BLaER1 treated with 17β-estradiol and CSF1 and Interleukin-3, amounts not matched to agents 10 nM and 100 nM (cell line): Measurements from ENCODE around the gene LEFTY2.

Experiments
- H3K27ac ChIP-seq, 11 experiments: shearing (Covaris generic); formaldehyde crosslinking; 2 replicates each; pipeline ENCODE4 v1.8.1; 2022
- H3K27me3 ChIP-seq, 11 experiments: shearing (Covaris generic); formaldehyde crosslinking; 2 replicates each; pipeline ENCODE4 v1.8.1; 2022
- H3K36me3 ChIP-seq, 11 experiments: shearing (Covaris generic); formaldehyde crosslinking; 2 replicates each; pipeline ENCODE4 v1.8.1; 2022
- H3K4me1 ChIP-seq, 10 experiments: shearing (Covaris generic); formaldehyde crosslinking; 2 replicates each; pipeline ENCODE4 v1.8.1; 2022
- H3K4me2 ChIP-seq, 11 experiments: shearing (Covaris generic); formaldehyde crosslinking; 2 replicates each; pipeline ENCODE4 v1.8.1; 2022
- H3K4me3 ChIP-seq, 10 experiments: shearing (Covaris generic); formaldehyde crosslinking; 2 replicates each; pipeline ENCODE4 v1.8.1; 2022
- H3K9ac ChIP-seq, 11 experiments: shearing (Covaris generic); formaldehyde crosslinking; 2 replicates each; pipeline ENCODE4 v1.8.1; 2022
- H3K9me3 ChIP-seq, 11 experiments: shearing (Covaris generic); formaldehyde crosslinking; replicated peaks in 1 of 11; 2 replicates each; pipeline ENCODE4 v1.8.1; 2022
- H4K20me1 ChIP-seq, 11 experiments: shearing (Covaris generic); formaldehyde crosslinking; 2 replicates each; pipeline ENCODE4 v1.8.1; 2022
- Cebpa-rat ChIP-seq, 11 experiments: shearing (Covaris generic); IDR thresholded peaks; 2 replicates each; pipeline ENCODE4 v1.8.1; 2022

Gene LEFTY2

DNA sequence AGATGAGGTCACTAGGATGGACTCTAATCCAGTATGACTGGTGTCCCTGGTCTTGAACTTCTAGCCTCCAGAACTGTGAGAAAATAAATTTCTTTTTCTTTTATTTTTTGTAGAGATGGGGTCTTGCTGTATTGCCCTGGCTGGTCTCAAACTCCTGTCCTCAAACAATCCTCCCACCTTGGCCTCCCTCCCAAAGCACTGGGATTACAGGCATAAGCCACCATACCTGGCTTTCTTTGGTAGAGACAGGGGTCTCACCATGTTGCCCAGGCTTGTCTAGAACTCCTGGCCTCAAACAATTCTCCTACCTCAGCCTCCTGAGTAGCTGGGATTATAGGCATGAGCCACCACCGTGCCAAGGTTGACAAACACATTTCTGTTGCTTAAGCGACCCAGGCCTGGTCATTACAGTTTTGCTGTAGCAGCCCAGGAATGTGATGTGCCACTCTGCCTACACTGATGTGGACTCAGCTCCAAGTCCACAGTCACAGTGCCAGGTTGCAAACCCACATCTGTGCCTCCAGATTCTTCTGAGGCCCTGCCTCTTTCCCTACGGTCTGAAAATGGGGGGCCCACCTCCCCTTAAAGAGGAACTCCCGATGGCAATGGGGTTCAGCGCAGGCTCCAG, 32.9 kb downstream of the LEFTY2 start:
- Histone ChIP-seq H3K9me3 (peaks cover 0 to 5% (median 0%) of the 10 kb centered on the region in 11 experiments; a peak in 1 of 22 replicates), H3K4me1 (peaks cover 0 to 16% (median 4%) of the 10 kb centered on the region in 10 experiments; a peak in 7 of 20 replicates), H3K27me3 (no peaks in the 10 kb centered on the region), H3K36me3 (peaks cover 0 to 22% (median 16%) of the 10 kb centered on the region in 11 experiments; a peak in 13 of 22 replicates), H3K27ac (no peak overlapping the region), H3K4me2 (no peak overlapping the region), H4K20me1 (no peaks in the 10 kb centered on the region), H3K4me3 (no peak overlapping the region), H3K9ac (no peak overlapping the region)
- no peak for TF ChIP-seq Cebpa-rat (IDR thresholded peaks at IDR 0.05)

- H3K4me1 ChIP-seq = peaks cover 0 to 16% (median 4%) of the 10 kb centered on the region in 10 experiments; a peak in 7 of 20 replicates
- no peaks in the 10 kb centered on the region for H4K20me1 ChIP-seq
- H3K27ac ChIP-seq = no peak overlapping the region
- H3K9ac ChIP-seq = no peak overlapping the region
- TF ChIP-seq Cebpa-rat (IDR thresholded peaks at IDR 0.05) = no peak
- no peaks in the 10 kb centered on the region for H3K27me3 ChIP-seq
- H3K4me3 ChIP-seq = no peak overlapping the region
- H3K36me3 ChIP-seq = peaks cover 0 to 14% (median 12%) of the 10 kb centered on the region in 11 experiments; a peak in 10 of 22 replicates
- H3K9me3 ChIP-seq = peaks cover 0 to 5% (median 0%) of the 10 kb centered on the region in 11 experiments; a peak in 1 of 22 replicates
- no peak overlapping the region for H3K4me2 ChIP-seq
Measured at GRCh38 chr1:225907341-225907740, 33.7 kb downstream of the LEFTY2 start.

GRCh38 chr1:225906467-225906866, 34.6 kb downstream of the LEFTY2 start:
- H3K4me3 ChIP-seq = no peak overlapping the region
- no peak overlapping the region for H3K27ac ChIP-seq
- peaks cover 0 to 3% (median 0%) of the 10 kb centered on the region in 11 experiments; a peak in 1 of 22 replicates for H3K9me3 ChIP-seq
- H3K4me2 ChIP-seq = peak overlapping the region in 6 of 11 experiments; percentile 2 to 44 (median 34); a peak in 10 of 22 replicates
- peaks cover 0 to 16% (median 4%) of the 10 kb centered on the region in 10 experiments; a peak in 7 of 20 replicates for H3K4me1 ChIP-seq
- peaks cover 0 to 5% (median 3%) of the 10 kb centered on the region in 11 experiments; a peak in 6 of 22 replicates for H3K36me3 ChIP-seq
- TF ChIP-seq Cebpa-rat (IDR thresholded peaks at IDR 0.05) = no peak
- H3K9ac ChIP-seq = 0 out of 22 replicates have a peak overlapping the region, but pooled peaks of 1 of the 11 experiments have one; percentile 1
- H4K20me1 ChIP-seq = no peaks in the 10 kb centered on the region
- H3K27me3 ChIP-seq = no peaks in the 10 kb centered on the region

GRCh38 chr1:225903623-225904022, 37.4 kb downstream of the LEFTY2 start:
- Histone ChIP-seq H4K20me1 (no peaks in the 10 kb centered on the region), H3K4me3 (no peak overlapping the region), H3K27ac (no peak overlapping the region), H3K4me1 (peaks cover 0 to 9% (median 5%) of the 10 kb centered on the region in 10 experiments; a peak in 8 of 20 replicates), H3K36me3 (no peaks in the 10 kb centered on the region), H3K4me2 (no peak overlapping the region), H3K9me3 (no peaks in the 10 kb centered on the region), H3K9ac (no peak overlapping the region), H3K27me3 (no peaks in the 10 kb centered on the region)
- TF ChIP-seq Cebpa-rat (IDR thresholded peaks at IDR 0.05) = no peak

- TF ChIP-seq Cebpa-rat (IDR thresholded peaks at IDR 0.05) = no peak
- Histone ChIP-seq H3K27ac (no peak overlapping the region), H3K4me1 (peaks cover 5 to 11% (median 9%) of the 10 kb centered on the region in 10 experiments; a peak in 18 of 20 replicates), H3K4me3 (no peak overlapping the region), H3K9ac (no peak overlapping the region), H3K9me3 (no peaks in the 10 kb centered on the region), H3K4me2 (peak overlapping the region in 1 of 11 experiments; percentile 7; a peak in 1 of 22 replicates), H4K20me1 (no peaks in the 10 kb centered on the region), H3K36me3 (no peaks in the 10 kb centered on the region), H3K27me3 (no peaks in the 10 kb centered on the region)
Measured at GRCh38 chr1:225899044-225899925, 41.7 kb downstream of the LEFTY2 start.

DNA sequence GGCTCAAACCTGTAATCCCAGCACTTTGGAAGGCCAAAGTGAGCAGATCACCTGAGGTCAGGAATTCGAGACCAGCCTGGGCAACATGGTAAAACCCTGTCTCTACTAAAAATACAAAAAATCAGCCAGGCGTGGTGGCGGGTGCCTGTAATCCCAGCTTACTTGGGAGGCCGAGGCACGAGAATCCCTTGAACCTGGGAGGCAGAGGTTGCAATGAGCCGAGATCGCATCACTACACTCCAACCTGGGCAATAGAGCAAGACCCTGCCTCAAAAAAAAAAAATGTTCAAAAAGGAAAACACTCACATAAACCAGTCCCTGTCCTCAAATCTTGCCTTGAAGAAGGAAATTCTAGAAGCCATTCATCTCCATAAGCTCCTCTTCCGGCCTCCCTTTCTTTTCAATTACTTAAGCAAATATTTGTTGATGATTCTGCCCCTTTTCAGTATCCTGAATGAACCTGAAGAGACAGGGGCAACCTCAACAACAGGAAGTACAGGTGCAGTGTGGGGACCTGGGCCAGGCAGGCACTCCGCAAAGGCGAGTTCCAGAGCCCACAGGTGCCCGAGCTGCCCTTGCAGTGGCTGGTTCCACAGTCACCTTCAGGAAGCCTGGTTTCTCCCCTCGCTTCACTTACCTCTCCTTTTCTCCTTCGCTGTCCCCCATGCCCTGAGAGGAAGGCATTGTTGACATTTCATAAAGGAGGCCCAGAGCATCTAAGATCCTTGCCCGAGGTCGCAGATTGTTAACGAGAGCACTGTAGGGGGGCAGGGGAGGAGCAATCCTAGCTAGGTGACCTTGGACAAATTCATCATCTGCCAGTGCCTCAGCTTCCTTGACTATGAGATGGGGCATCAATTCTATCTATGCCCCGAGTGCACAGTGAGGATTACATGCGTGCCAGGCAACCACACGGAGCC, 43.2 kb downstream of the LEFTY2 start:
- Histone ChIP-seq H3K4me2 (peak overlapping the region in 7 of 11 experiments; percentile 3 to 52 (median 15); a peak in 6 of 22 replicates), H3K9ac (peak overlapping the region in 1 of 11 experiments; percentile 24; a peak in 1 of 22 replicates), H3K27ac (no peak overlapping the region), H3K36me3 (no peaks in the 10 kb centered on the region), H3K27me3 (no peaks in the 10 kb centered on the region), H4K20me1 (no peaks in the 10 kb centered on the region), H3K4me3 (no peak overlapping the region), H3K9me3 (no peaks in the 10 kb centered on the region), H3K4me1 (peaks cover 5 to 11% (median 9%) of the 10 kb centered on the region in 10 experiments; a peak in 18 of 20 replicates)
- TF ChIP-seq Cebpa-rat (IDR thresholded peaks at IDR 0.05) = no peak

GRCh38 chr1:225896937-225897549, 44.0 kb downstream of the LEFTY2 start:
- Histone ChIP-seq H3K27me3 (no peaks in the 10 kb centered on the region), H3K9me3 (no peaks in the 10 kb centered on the region), H3K4me1 (peaks cover 5 to 11% (median 9%) of the 10 kb centered on the region in 10 experiments; a peak in 18 of 20 replicates), H3K4me2 (peak overlapping the region in 8 of 11 experiments; percentile 3 to 52 (median 20); a peak in 13 of 22 replicates), H3K36me3 (no peaks in the 10 kb centered on the region), H4K20me1 (no peaks in the 10 kb centered on the region), H3K27ac (no peak overlapping the region), H3K4me3 (no peak overlapping the region), H3K9ac (peak overlapping the region in 1 of 11 experiments; percentile 24; a peak in 1 of 22 replicates)
- TF ChIP-seq Cebpa-rat (IDR thresholded peaks at IDR 0.05) = no peak

- H3K4me2 ChIP-seq = no peak overlapping the region
- no peaks in the 10 kb centered on the region for H3K9me3 ChIP-seq
- H3K27ac ChIP-seq = no peak overlapping the region
- H3K4me3 ChIP-seq = no peak overlapping the region
- no peaks in the 10 kb centered on the region for H4K20me1 ChIP-seq
- TF ChIP-seq Cebpa-rat (IDR thresholded peaks at IDR 0.05) = no peak
- no peaks in the 10 kb centered on the region for H3K36me3 ChIP-seq
- H3K27me3 ChIP-seq = no peaks in the 10 kb centered on the region
- peaks cover 5 to 11% (median 9%) of the 10 kb centered on the region in 10 experiments; a peak in 19 of 20 replicates for H3K4me1 ChIP-seq
- 0 out of 22 replicates have a peak overlapping the region, but pooled peaks of 1 of the 11 experiments have one; percentile 24 for H3K9ac ChIP-seq
Measured at GRCh38 chr1:225896494-225896893, 44.5 kb downstream of the LEFTY2 start.
